ENCODE data around the gene SLC17A4.

The SLC17A4 gene

GRCh38 chr6:25821341-25821740 is 66.8 kb downstream of the SLC17A4 start:
- DNase-seq = no peak

- DNase-seq = no peak
Measured at GRCh38 chr6:25829375-25829774, 74.8 kb downstream of the SLC17A4 start.

- DNase-seq = no peak
Measured at GRCh38 chr6:25830458-25830857, 75.9 kb downstream of the SLC17A4 start.
